ENCODE data around the gene LSP1.

- TF ChIP-seq CTCF (IDR thresholded peaks at IDR 0.05) (no peak), POLR2A (IDR thresholded peaks at IDR 0.05) (no peak)
Observed at GRCh38 chr11:1870721-1871466, 18.0 kb downstream of the LSP1 start.
